ENCODE data around the gene PRKN.

PRKN gene

GRCh38 chr6:161727083-161727833 is 1000.3 kb downstream of the PRKN start:
- DNase-seq (ENCODE audit: low read depth), result no peak

- DNase-seq (ENCODE audit: low read depth), result no peak
These were observed 1005.2 kb downstream of the PRKN start for GRCh38 chr6:161722394-161722793.

- DNase-seq (ENCODE audit: low read depth), result no peak
These were observed 1006.1 kb downstream of the PRKN start for GRCh38 chr6:161721511-161721910.

GRCh38 chr6:161716176-161716575 is 1011.4 kb downstream of the PRKN start:
- no peak for DNase-seq (ENCODE audit: low read depth)

- no peak for DNase-seq (ENCODE audit: low read depth)
These were observed 1015.6 kb downstream of the PRKN start for GRCh38 chr6:161711938-161712337.

GRCh38 chr6:161711515-161711914 is 1016.1 kb downstream of the PRKN start:
- no peak for DNase-seq (ENCODE audit: low read depth)

- DNase-seq (ENCODE audit: low read depth), result no peak
These were observed 1016.9 kb downstream of the PRKN start for GRCh38 chr6:161710698-161711097.

- DNase-seq (ENCODE audit: low read depth), result no peak
These were observed 1026.5 kb downstream of the PRKN start for GRCh38 chr6:161701056-161701455.

GRCh38 chr6:161696801-161697200 is 1030.8 kb downstream of the PRKN start:
- DNase-seq (ENCODE audit: low read depth), result no peak

- no peak for DNase-seq (ENCODE audit: low read depth)
These were observed 1032.6 kb downstream of the PRKN start for GRCh38 chr6:161694995-161695394.

- no peak for DNase-seq (ENCODE audit: low read depth)
These were observed 1040.9 kb downstream of the PRKN start for GRCh38 chr6:161686655-161687054.

GRCh38 chr6:161684731-161685475 is 1042.7 kb downstream of the PRKN start:
- no peak for DNase-seq (ENCODE audit: low read depth)

GRCh38 chr6:161683400-161683799 is 1044.2 kb downstream of the PRKN start:
- DNase-seq (ENCODE audit: low read depth), result no peak

GRCh38 chr6:161682982-161683381 is 1044.6 kb downstream of the PRKN start:
- DNase-seq (ENCODE audit: low read depth), result no peak

GRCh38 chr6:161679980-161680538 is 1047.5 kb downstream of the PRKN start:
- no peak for DNase-seq (ENCODE audit: low read depth)

- DNase-seq (ENCODE audit: low read depth), result no peak
These were observed 1050.4 kb downstream of the PRKN start for GRCh38 chr6:161677188-161677587.

GRCh38 chr6:161676586-161676985 is 1051.0 kb downstream of the PRKN start:
- DNase-seq (ENCODE audit: low read depth), result no peak

GRCh38 chr6:161674930-161675682 is 1052.5 kb downstream of the PRKN start:
- no peak for DNase-seq (ENCODE audit: low read depth)

- no peak for DNase-seq (ENCODE audit: low read depth)
These were observed 1054.5 kb downstream of the PRKN start for GRCh38 chr6:161673026-161673425.

- no peak for DNase-seq (ENCODE audit: low read depth)
These were observed 1056.4 kb downstream of the PRKN start for GRCh38 chr6:161671117-161671516.

- DNase-seq (ENCODE audit: low read depth), result no peak
These were observed 1058.9 kb downstream of the PRKN start for GRCh38 chr6:161668665-161669064.

GRCh38 chr6:161667957-161668356 is 1059.6 kb downstream of the PRKN start:
- DNase-seq (ENCODE audit: low read depth), result no peak

Data from fibroblast of the conjunctiva (primary cell).